ENCODE measurements around the gene DENND5A. TPM values are rescaled to one million over a fixed set of nuclear protein-coding genes. Genes with fewer than 3 reads are reported as not detected.

The DENND5A gene
- total RNA-seq, 1 experiment from 2014 or later = 136 TPM

DNA sequence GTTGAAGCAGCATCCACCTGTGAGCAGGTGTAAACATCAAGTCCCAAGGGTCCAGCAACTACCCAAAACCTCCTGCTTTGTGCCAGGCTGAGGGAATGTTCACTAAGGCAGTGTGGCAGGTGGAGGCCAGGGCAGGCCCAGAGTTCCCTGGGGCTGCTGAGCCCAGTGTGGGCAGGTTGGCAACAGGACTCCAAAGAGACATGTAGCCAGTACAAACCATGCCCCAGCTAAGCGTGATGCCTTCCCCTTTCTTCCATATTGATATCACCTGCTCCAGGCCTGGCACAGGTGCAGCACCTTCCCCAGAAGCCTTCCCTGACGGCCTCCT is 143.7 kb downstream of the DENND5A start:
- in situ Hi-C loops (cut with HindIII; ENCODE audit: low pct_unique_long_range_greater_than_20kb, low sequenced_read_pairs) = no loop called here
- no peak overlapping the region for H3K4me3 ChIP-seq (ENCODE audit: low read depth in 2 of 2, low read length in 2 of 2)
- no peaks in the 10 kb centered on the region for H3K27me3 ChIP-seq (ENCODE audit: control insufficient read depth, insufficient read depth, low read length)
- intact Hi-C loops (cut with micrococcal nuclease; ENCODE audit: unreplicated experiment) = no loop called here
- TF ChIP-seq, protein P1, sequence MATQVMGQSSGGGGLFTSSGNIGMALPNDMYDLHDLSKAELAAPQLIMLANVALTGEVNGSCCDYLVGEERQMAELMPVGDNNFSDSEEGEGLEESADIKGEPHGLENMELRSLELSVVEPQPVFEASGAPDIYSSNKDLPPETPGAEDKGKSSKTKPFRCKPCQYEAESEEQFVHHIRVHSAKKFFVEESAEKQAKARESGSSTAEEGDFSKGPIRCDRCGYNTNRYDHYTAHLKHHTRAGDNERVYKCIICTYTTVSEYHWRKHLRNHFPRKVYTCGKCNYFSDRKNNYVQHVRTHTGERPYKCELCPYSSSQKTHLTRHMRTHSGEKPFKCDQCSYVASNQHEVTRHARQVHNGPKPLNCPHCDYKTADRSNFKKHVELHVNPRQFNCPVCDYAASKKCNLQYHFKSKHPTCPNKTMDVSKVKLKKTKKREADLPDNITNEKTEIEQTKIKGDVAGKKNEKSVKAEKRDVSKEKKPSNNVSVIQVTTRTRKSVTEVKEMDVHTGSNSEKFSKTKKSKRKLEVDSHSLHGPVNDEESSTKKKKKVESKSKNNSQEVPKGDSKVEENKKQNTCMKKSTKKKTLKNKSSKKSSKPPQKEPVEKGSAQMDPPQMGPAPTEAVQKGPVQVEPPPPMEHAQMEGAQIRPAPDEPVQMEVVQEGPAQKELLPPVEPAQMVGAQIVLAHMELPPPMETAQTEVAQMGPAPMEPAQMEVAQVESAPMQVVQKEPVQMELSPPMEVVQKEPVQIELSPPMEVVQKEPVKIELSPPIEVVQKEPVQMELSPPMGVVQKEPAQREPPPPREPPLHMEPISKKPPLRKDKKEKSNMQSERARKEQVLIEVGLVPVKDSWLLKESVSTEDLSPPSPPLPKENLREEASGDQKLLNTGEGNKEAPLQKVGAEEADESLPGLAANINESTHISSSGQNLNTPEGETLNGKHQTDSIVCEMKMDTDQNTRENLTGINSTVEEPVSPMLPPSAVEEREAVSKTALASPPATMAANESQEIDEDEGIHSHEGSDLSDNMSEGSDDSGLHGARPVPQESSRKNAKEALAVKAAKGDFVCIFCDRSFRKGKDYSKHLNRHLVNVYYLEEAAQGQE (IDR thresholded peaks at IDR 0.05; ENCODE audit: insufficient read depth in 1 of 2, low read depth in 2 of 2, low read length in 1 of 2) = no peak
- TF ChIP-seq, protein P2, sequence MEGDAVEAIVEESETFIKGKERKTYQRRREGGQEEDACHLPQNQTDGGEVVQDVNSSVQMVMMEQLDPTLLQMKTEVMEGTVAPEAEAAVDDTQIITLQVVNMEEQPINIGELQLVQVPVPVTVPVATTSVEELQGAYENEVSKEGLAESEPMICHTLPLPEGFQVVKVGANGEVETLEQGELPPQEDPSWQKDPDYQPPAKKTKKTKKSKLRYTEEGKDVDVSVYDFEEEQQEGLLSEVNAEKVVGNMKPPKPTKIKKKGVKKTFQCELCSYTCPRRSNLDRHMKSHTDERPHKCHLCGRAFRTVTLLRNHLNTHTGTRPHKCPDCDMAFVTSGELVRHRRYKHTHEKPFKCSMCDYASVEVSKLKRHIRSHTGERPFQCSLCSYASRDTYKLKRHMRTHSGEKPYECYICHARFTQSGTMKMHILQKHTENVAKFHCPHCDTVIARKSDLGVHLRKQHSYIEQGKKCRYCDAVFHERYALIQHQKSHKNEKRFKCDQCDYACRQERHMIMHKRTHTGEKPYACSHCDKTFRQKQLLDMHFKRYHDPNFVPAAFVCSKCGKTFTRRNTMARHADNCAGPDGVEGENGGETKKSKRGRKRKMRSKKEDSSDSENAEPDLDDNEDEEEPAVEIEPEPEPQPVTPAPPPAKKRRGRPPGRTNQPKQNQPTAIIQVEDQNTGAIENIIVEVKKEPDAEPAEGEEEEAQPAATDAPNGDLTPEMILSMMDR (IDR thresholded peaks at IDR 0.05) = no peak
- ATAC-seq (no peak), DNase-seq (ENCODE audit: low read depth, low spot score) (no peak)
- no peaks in the 10 kb centered on the region for H3K4me1 ChIP-seq (ENCODE audit: control insufficient read depth, insufficient read depth, low read length)
- no peaks in the 10 kb centered on the region for H3K9me3 ChIP-seq (ENCODE audit: control insufficient read depth, insufficient read depth, low read depth, low read length)
- ChIA-PET POLR2A (no interaction called here), CTCF (no interaction called here)
- H3K36me3 ChIP-seq (ENCODE audit: control insufficient read depth, insufficient read depth, low read length) = no peaks in the 10 kb centered on the region
- no TSS peak for BruUV-seq (replicated peaks)
- H3K27ac ChIP-seq (ENCODE audit: low read length) = no peak overlapping the region

DNA sequence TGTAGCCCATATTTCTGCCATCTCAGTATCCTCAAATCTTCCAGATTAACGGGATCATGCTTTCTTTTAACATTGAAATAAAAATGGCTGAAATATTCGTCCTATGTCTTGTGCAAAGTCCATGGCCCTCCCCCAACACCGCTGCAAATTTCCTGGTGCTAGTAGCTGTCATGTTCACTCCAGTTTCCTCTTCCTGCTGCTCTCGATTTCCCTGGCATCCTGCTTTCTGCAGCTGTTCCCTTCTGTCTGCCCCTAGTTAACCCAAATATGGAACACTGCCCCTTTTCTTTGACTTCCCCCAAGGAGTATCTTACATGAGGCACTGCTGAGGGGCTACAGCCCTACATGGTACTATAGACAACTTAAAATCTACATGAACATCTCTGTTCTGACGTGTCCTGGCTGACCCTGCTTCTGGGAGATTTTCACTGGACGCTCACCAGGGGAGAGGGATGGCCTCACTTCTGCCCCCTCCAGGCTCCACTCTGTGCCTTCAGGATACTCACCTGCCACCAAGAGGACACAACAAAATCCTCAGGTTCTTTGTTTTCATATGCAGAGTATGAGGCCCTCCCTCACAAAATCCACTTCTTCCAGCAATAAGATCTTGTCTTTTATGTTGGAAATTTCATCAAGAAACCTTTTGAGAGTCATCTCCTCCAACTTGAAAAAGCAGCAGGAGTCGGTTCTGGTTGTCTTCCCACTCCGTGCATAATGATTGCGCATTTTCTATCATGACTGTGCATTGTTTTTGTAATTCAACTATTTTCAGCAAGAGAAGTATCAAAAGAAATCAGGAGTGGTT is 144.3 kb downstream of the DENND5A start:
- Histone ChIP-seq H3K36me3 (ENCODE audit: control insufficient read depth, insufficient read depth, low read length) (no peaks in the 10 kb centered on the region), H3K4me1 (ENCODE audit: control insufficient read depth, insufficient read depth, low read length) (no peaks in the 10 kb centered on the region), H3K4me3 (ENCODE audit: low read depth in 2 of 2, low read length in 2 of 2) (no peak overlapping the region), H3K27me3 (ENCODE audit: control insufficient read depth, insufficient read depth, low read length) (no peaks in the 10 kb centered on the region), H3K9me3 (ENCODE audit: control insufficient read depth, insufficient read depth, low read depth, low read length) (no peaks in the 10 kb centered on the region), H3K27ac (ENCODE audit: low read length) (no peak overlapping the region)
- POLR2A ChIA-PET = no interaction called here
- intact Hi-C loops (cut with micrococcal nuclease; ENCODE audit: unreplicated experiment) (no loop called here), in situ Hi-C loops (cut with HindIII; ENCODE audit: low pct_unique_long_range_greater_than_20kb, low sequenced_read_pairs) (no loop called here)
- TF ChIP-seq SIN3A (IDR thresholded peaks at IDR 0.05; ENCODE audit: borderline replicate concordance, insufficient read depth, low read depth, low read length) (no peak), POLR2AphosphoS5 (IDR thresholded peaks at IDR 0.05; ENCODE audit: low read depth, low read length) (no peak), TCF7L2 (IDR thresholded peaks at IDR 0.05; ENCODE audit: low read depth, low read length) (no peak)
- TF ChIP-seq, protein P2 (IDR thresholded peaks at IDR 0.05) = peak; percentile 68
- TF ChIP-seq, protein P1 (IDR thresholded peaks at IDR 0.05; ENCODE audit: insufficient read depth in 1 of 2, low read depth in 2 of 2, low read length in 1 of 2) = no peak
- BruUV-seq (replicated peaks) = no TSS peak
- DNase-seq (ENCODE audit: low read depth, low spot score) (no peak), ATAC-seq (peak; percentile 76)
- CTCF ChIA-PET = no interaction called here

Measured in Panc1 (cell line).